Esophagus muscularis mucosa (tissue), 3 donors: ENCODE data around the gene STXBP6.

ENCODE experiments used
- CTCF ChIP-seq, 3 experiments: fragments of 200-600 bp in 2 of 3; fragments of 450-650 bp in 1 of 3; sonication (generic) in 2 of 3; IDR thresholded peaks; one replicate each; pipeline ENCODE4 v1.5.1; 2017 to 2019; ENCODE audit warnings: antibody characterized with exemption in 3 of 3, mild to moderate bottlenecking in 2 of 3, moderate library complexity in 1 of 3
- POLR2A ChIP-seq: fragments of 450-650 bp; IDR thresholded peaks from one replicate; pipeline ENCODE4 v1.6.1; 2017; ENCODE audit warnings: antibody characterized with exemption, moderate library complexity, mild to moderate bottlenecking, low read depth
- POLR2AphosphoS5 ChIP-seq, 2 donors: sonication (generic); formaldehyde crosslinking; IDR thresholded peaks; one replicate each; pipeline ENCODE4 v1.6.1; 2017; ENCODE audit warnings: antibody characterized with exemption in 2 of 2

GRCh38 chr14:24777678-24778077, 272.3 kb downstream of the STXBP6 start:
- TF ChIP-seq CTCF (IDR thresholded peaks at IDR 0.05) (no peak), POLR2AphosphoS5 (IDR thresholded peaks at IDR 0.05) (no peak), POLR2A (no peak)
